ENCODE measurements around the gene DPH5.

DPH5 gene

GRCh38 chr1:101030881-101031280 is 5.3 kb upstream of the DPH5 start:
- no peak for DNase-seq

GRCh38 chr1:101029184-101029583 is 3.6 kb upstream of the DPH5 start:
- no peak for DNase-seq

GRCh38 chr1:101028466-101028865 is 2.9 kb upstream of the DPH5 start:
- no peak for DNase-seq

GRCh38 chr1:101027194-101027772 is 1.7 kb upstream of the DPH5 start:
- no peak for DNase-seq

GRCh38 chr1:101026430-101026788 is 825 bp upstream of the DPH5 start:
- no peak for DNase-seq

GRCh38 chr1:101025283-101025656 is 314 bp downstream of the DPH5 start:
- DNase-seq, result peak; percentile 39

- DNase-seq, result no peak
These were observed 3.3 kb downstream of the DPH5 start for GRCh38 chr1:101022294-101022693.

GRCh38 chr1:101017448-101017847 is 8.1 kb downstream of the DPH5 start:
- DNase-seq, result no peak

GRCh38 chr1:101013776-101014175 is 11.8 kb downstream of the DPH5 start:
- DNase-seq, result no peak

- no peak for DNase-seq
These were observed 17.3 kb downstream of the DPH5 start for GRCh38 chr1:101008229-101008834.

- no peak for DNase-seq
These were observed 19.0 kb downstream of the DPH5 start for GRCh38 chr1:101006553-101006952.

GRCh38 chr1:101005871-101006270 is 19.7 kb downstream of the DPH5 start:
- no peak for DNase-seq

GRCh38 chr1:101005183-101005582 is 20.4 kb downstream of the DPH5 start:
- DNase-seq, result no peak

- DNase-seq, result no peak
These were observed 20.9 kb downstream of the DPH5 start for GRCh38 chr1:101004670-101005069.

GRCh38 chr1:101004061-101004460 is 21.5 kb downstream of the DPH5 start:
- DNase-seq, result no peak

- DNase-seq, result no peak
These were observed 22.5 kb downstream of the DPH5 start for GRCh38 chr1:101003012-101003650.

- no peak for DNase-seq
These were observed 23.0 kb downstream of the DPH5 start for GRCh38 chr1:101002551-101002950.

GRCh38 chr1:101000131-101000873 is 25.3 kb downstream of the DPH5 start:
- DNase-seq, result no peak

- DNase-seq, result no peak
These were observed 27.2 kb downstream of the DPH5 start for GRCh38 chr1:100998426-100998825.

- DNase-seq, result no peak
These were observed 30.2 kb downstream of the DPH5 start for GRCh38 chr1:100995198-100995988.

- no peak for DNase-seq
These were observed 36.1 kb downstream of the DPH5 start for GRCh38 chr1:100989306-100990077.

GRCh38 chr1:100988121-100988520 is 37.5 kb downstream of the DPH5 start:
- no peak for DNase-seq
